GM23338 (cell line): Measurements from ENCODE around the gene SNX10. TPM values are rescaled to one million over a fixed set of nuclear protein-coding genes. Genes with fewer than 3 reads are reported as not detected.

Experiments used
- ATAC-seq: fragments of 200-7000 bp; cut with Tn5 transposase; 3 replicates; pipeline ENCODE4 v1.9.1; 2020
- DNase-seq: peaks from one replicate; pipeline ENCODE4 v3.0.0-alpha.2; 2015; ENCODE audit warnings: low spot score
- H2AFZ ChIP-seq: fragments of 200-600 bp; sonication (generic); 2 replicates; pipeline ENCODE4 v1.8.0; 2016; ENCODE audit warnings: antibody characterized with exemption, mild to moderate bottlenecking, moderate library complexity
- H3F3A ChIP-seq: fragments of 200-600 bp; sonication (generic); replicated peaks from 2 replicates; pipeline ENCODE4 v1.8.0; 2017; ENCODE audit warnings: antibody characterized with exemption, mixed run types, low read depth
- H3K27ac ChIP-seq: fragments of 200-600 bp; sonication (generic); 2 replicates; pipeline ENCODE4 v1.6.1; 2016; ENCODE audit warnings: low read depth
- H3K27me3 ChIP-seq: fragments of 200-600 bp; sonication (generic); 2 replicates; pipeline ENCODE4 v1.8.0; 2016; ENCODE audit warnings: mild to moderate bottlenecking, mixed run types, moderate library complexity; ENCODE audit not compliant: insufficient read depth
- H3K36me3 ChIP-seq: fragments of 200-600 bp; sonication (generic); 2 replicates; pipeline ENCODE4 v1.8.0; 2016; ENCODE audit warnings: mild to moderate bottlenecking; ENCODE audit not compliant: insufficient read depth
- H3K4me1 ChIP-seq: fragments of 200-600 bp; sonication (generic); 2 replicates; pipeline ENCODE4 v1.8.0; 2016; ENCODE audit warnings: mild to moderate bottlenecking, moderate library complexity; ENCODE audit not compliant: insufficient read depth
- H3K4me2 ChIP-seq: fragments of 200-600 bp; sonication (generic); 2 replicates; pipeline ENCODE4 v1.7.1; 2017; ENCODE audit warnings: mixed run types
- H3K4me3 ChIP-seq: fragments of 200-600 bp; sonication (generic); 2 replicates; pipeline ENCODE4 v1.6.1; 2016; ENCODE audit warnings: mixed run types
- H3K79me2 ChIP-seq: fragments of 200-600 bp; sonication (generic); replicated peaks from 2 replicates; pipeline ENCODE4 v1.8.0; 2017; ENCODE audit warnings: mild to moderate bottlenecking; ENCODE audit not compliant: insufficient read depth
- H3K9me2 ChIP-seq: fragments of 200-600 bp; sonication (generic); 2 replicates; pipeline ENCODE4 v1.8.0; 2017; ENCODE audit not compliant: insufficient read depth
- H4K20me1 ChIP-seq: fragments of 200-600 bp; sonication (generic); replicated peaks from 2 replicates; pipeline ENCODE4 v1.8.0; 2017; ENCODE audit warnings: mild to moderate bottlenecking; ENCODE audit not compliant: insufficient read depth
- H3K27ac Mint-ChIP-seq: 2 replicates; pipeline ENCODE4 v1.8.0; 2020; ENCODE audit warnings: inconsistent platforms, mild to moderate bottlenecking, moderate library complexity, mixed read lengths
- H3K27me3 Mint-ChIP-seq: 3 replicates; pipeline ENCODE4 v1.8.0; 2022; ENCODE audit warnings: low read depth, mild to moderate bottlenecking, moderate library complexity, mixed read lengths, inconsistent platforms; ENCODE audit not compliant: insufficient read depth, poor library complexity
- H3K36me3 Mint-ChIP-seq: 3 replicates; pipeline ENCODE4 v1.8.0; 2021; ENCODE audit warnings: low read depth, mild to moderate bottlenecking, inconsistent platforms, moderate library complexity, mixed read lengths
- H3K4me1 Mint-ChIP-seq: 3 replicates; pipeline ENCODE4 v1.8.0; 2020; ENCODE audit warnings: mild to moderate bottlenecking, inconsistent platforms, mixed read lengths
- H3K4me3 Mint-ChIP-seq: 3 replicates; pipeline ENCODE4 v1.8.0; 2021; ENCODE audit warnings: moderate library complexity, mild to moderate bottlenecking, inconsistent platforms, mixed read lengths
- H3K9me3 Mint-ChIP-seq: 3 replicates; pipeline ENCODE4 v1.8.0; 2020; ENCODE audit warnings: moderate library complexity, mild to moderate bottlenecking, inconsistent platforms, mixed read lengths
- EZH2 ChIP-seq: fragments of 200-600 bp; sonication (generic); IDR thresholded peaks from one replicate; pipeline ENCODE4 v1.8.0; 2017; ENCODE audit warnings: antibody characterized with exemption, mild to moderate bottlenecking, low read depth; ENCODE audit not compliant: unreplicated experiment
- polyA plus RNA-seq: library from polyadenylated mRNA; unstranded; fragments of >200 nt; fragmentation: Nextera tagmentation; extraction: Ambion mirVana; gene quantifications from 2 replicates; pipeline ENCODE4 v1.2.1, GENCODE V29; 2016
- total RNA-seq: library from RNA; depleted of rRNA; stranded (reverse); fragments of >200 nt; shearing (Covaris generic); gene quantifications from 2 replicates; pipeline ENCODE4 v1.2.3, GENCODE V29; 2014
- TF ChIP-seq, protein P1 (sequence below): IDR thresholded peaks from one replicate; pipeline ENCODE4 v1.6.1; 2018; ENCODE audit warnings: antibody characterized with exemption; ENCODE audit not compliant: unreplicated experiment
- TF ChIP-seq, protein P2 (sequence below): fragments of 250-450 bp; sonication (Bioruptor Pico); IDR thresholded peaks from 2 replicates; pipeline ENCODE4 v1.5.0; 2020; ENCODE audit warnings: mild to moderate bottlenecking, moderate library complexity

Gene SNX10
- total and polyA plus RNA-seq, 2 experiments from 2014 or later: 15.8 to 17.8 TPM

DNA sequence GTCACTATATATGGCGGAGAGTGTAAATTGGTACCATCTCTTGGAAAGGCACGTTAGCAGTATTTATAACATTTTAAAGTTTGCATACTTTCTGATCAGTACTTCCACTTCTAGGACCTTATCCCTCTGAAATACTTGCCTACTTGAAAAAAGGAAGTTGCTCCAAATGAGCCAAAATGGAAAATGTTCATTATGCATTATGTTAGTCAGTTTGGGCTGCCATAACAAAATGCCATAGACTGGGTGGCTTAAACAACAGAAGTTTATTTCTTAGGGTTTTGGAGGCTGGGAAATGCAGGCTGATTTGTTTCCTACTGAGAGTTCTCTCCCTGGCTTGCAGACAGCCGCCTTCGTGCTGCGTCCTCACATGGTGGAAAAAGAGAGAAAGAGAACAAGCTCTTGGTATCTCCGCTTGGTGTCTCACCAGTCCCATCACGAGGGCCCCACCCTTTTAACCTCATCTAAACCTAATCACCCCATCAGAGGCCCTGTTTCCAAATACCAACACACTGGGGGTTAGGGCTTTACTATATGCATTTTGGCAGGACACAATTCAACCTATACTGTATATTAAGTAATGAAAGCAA, 6.9 kb downstream of the SNX10 start (continued):
- TF ChIP-seq, protein P1, sequence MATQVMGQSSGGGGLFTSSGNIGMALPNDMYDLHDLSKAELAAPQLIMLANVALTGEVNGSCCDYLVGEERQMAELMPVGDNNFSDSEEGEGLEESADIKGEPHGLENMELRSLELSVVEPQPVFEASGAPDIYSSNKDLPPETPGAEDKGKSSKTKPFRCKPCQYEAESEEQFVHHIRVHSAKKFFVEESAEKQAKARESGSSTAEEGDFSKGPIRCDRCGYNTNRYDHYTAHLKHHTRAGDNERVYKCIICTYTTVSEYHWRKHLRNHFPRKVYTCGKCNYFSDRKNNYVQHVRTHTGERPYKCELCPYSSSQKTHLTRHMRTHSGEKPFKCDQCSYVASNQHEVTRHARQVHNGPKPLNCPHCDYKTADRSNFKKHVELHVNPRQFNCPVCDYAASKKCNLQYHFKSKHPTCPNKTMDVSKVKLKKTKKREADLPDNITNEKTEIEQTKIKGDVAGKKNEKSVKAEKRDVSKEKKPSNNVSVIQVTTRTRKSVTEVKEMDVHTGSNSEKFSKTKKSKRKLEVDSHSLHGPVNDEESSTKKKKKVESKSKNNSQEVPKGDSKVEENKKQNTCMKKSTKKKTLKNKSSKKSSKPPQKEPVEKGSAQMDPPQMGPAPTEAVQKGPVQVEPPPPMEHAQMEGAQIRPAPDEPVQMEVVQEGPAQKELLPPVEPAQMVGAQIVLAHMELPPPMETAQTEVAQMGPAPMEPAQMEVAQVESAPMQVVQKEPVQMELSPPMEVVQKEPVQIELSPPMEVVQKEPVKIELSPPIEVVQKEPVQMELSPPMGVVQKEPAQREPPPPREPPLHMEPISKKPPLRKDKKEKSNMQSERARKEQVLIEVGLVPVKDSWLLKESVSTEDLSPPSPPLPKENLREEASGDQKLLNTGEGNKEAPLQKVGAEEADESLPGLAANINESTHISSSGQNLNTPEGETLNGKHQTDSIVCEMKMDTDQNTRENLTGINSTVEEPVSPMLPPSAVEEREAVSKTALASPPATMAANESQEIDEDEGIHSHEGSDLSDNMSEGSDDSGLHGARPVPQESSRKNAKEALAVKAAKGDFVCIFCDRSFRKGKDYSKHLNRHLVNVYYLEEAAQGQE: no peak
- TF ChIP-seq, protein P2, sequence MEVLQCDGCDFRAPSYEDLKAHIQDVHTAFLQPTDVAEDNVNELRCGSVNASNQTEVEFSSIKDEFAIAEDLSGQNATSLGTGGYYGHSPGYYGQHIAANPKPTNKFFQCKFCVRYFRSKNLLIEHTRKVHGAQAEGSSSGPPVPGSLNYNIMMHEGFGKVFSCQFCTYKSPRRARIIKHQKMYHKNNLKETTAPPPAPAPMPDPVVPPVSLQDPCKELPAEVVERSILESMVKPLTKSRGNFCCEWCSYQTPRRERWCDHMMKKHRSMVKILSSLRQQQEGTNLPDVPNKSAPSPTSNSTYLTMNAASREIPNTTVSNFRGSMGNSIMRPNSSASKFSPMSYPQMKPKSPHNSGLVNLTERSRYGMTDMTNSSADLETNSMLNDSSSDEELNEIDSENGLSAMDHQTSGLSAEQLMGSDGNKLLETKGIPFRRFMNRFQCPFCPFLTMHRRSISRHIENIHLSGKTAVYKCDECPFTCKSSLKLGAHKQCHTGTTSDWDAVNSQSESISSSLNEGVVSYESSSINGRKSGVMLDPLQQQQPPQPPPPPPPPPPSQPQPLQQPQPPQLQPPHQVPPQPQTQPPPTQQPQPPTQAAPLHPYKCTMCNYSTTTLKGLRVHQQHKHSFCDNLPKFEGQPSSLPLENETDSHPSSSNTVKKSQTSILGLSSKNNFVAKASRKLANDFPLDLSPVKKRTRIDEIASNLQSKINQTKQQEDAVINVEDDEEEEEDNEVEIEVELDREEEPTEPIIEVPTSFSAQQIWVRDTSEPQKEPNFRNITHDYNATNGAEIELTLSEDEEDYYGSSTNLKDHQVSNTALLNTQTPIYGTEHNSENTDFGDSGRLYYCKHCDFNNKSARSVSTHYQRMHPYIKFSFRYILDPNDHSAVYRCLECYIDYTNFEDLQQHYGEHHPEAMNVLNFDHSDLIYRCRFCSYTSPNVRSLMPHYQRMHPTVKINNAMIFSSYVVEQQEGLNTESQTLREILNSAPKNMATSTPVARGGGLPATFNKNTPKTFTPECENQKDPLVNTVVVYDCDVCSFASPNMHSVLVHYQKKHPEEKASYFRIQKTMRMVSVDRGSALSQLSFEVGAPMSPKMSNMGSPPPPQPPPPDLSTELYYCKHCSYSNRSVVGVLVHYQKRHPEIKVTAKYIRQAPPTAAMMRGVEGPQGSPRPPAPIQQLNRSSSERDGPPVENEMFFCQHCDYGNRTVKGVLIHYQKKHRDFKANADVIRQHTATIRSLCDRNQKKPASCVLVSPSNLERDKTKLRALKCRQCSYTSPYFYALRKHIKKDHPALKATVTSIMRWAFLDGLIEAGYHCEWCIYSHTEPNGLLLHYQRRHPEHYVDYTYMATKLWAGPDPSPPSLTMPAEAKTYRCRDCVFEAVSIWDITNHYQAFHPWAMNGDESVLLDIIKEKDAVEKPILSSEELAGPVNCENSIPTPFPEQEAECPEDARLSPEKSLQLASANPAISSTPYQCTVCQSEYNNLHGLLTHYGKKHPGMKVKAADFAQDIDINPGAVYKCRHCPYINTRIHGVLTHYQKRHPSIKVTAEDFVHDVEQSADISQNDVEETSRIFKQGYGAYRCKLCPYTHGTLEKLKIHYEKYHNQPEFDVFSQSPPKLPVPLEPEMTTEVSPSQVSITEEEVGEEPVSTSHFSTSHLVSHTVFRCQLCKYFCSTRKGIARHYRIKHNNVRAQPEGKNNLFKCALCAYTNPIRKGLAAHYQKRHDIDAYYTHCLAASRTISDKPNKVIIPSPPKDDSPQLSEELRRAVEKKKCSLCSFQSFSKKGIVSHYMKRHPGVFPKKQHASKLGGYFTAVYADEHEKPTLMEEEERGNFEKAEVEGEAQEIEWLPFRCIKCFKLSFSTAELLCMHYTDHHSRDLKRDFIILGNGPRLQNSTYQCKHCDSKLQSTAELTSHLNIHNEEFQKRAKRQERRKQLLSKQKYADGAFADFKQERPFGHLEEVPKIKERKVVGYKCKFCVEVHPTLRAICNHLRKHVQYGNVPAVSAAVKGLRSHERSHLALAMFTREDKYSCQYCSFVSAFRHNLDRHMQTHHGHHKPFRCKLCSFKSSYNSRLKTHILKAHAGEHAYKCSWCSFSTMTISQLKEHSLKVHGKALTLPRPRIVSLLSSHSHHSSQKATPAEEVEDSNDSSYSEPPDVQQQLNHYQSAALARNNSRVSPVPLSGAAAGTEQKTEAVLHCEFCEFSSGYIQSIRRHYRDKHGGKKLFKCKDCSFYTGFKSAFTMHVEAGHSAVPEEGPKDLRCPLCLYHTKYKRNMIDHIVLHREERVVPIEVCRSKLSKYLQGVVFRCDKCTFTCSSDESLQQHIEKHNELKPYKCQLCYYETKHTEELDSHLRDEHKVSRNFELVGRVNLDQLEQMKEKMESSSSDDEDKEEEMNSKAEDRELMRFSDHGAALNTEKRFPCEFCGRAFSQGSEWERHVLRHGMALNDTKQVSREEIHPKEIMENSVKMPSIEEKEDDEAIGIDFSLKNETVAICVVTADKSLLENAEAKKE: no peak

DNA sequence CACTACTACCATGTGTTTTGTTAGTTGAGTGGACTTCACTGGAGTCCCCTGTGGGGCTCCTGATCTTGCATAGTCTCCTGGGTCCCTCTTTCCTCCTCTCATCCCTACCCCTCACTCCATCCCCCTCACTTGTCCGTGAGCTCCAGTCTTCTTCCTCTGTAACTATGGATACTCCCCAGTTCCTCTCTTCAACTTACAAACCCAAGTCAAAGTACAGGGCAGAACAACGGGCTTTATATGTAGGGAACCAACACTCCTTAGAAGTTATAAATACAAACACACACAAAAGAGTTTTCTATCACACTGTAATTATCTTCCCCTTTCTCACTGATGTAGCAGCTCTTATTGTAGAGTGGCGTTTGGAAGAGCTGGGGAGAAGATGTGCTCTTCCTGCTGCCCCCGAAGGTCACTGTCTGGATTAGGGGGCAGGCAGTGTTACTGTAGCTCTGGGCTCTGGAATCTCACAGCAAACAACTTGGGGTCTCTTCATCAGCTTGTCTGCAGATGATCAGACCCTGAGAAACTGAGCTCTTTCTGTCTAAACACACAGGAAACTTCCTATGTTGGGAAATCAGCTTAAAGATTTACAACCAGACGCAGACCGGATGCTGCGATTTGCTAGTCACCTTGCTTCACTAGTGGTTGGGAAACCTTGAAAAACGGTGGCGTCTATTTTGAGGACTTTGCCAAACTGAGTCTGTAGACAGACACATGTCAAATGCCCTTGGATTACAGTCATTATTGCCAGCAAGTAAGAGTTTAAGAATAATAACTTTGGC, 13.6 kb downstream of the SNX10 start:
- Histone ChIP-seq H3F3A (no peaks in the 10 kb centered on the region), H3K79me2 (no peaks in the 10 kb centered on the region), H4K20me1 (no peaks in the 10 kb centered on the region), H3K27me3 (no peaks in the 10 kb centered on the region), H3K4me1 (peaks cover 6% of the 10 kb centered on the region; the same call in 1 of the 2 replicates), H3K36me3 (no peaks in the 10 kb centered on the region), H2AFZ (no peak overlapping the region), H3K4me3 (no peak overlapping the region), H3K4me2 (no peak overlapping the region), H3K27ac (no peak overlapping the region), H3K9me2 (no peaks in the 10 kb centered on the region)
- H3K4me1 Mint-ChIP-seq: peaks cover 31% of the 10 kb centered on the region
- no peaks in the 10 kb centered on the region for H3K36me3 Mint-ChIP-seq
- no peak overlapping the region for H3K4me3 Mint-ChIP-seq
- H3K27me3 Mint-ChIP-seq: peaks cover 6% of the 10 kb centered on the region
- no peaks in the 10 kb centered on the region for H3K9me3 Mint-ChIP-seq
- no peak for ATAC-seq
- no peak overlapping the region for H3K27ac Mint-ChIP-seq
- DNase-seq: no peak
- no peak for TF ChIP-seq EZH2
- TF ChIP-seq, protein P2: no peak
